K562 (cell line): ENCODE results near the gene PLSCR5. TPM values are rescaled to one million over a fixed set of nuclear protein-coding genes. Genes with fewer than 3 reads are reported as not detected.
A peak's percentile ranks its signal among the peaks of the same experiment; 100 is the strongest.

Experiments used
- ATF3 ChIP-seq, 2 experiments: fragments of 450-650 bp in 1 of 2; sonication (generic) in 1 of 2; formaldehyde crosslinking in 1 of 2; IDR thresholded peaks in 1 of 2; conservative IDR thresholded peaks in 1 of 2; 2 replicates each; pipeline versions ENCODE4 v1.6.1 to v1.8.1; 2016 to 2023; ENCODE audit warnings: mild to moderate bottlenecking in 2 of 2, moderate library complexity in 2 of 2, inconsistent platforms in 1 of 2, missing genetic modification reagents in 1 of 2
- CHD2 ChIP-seq: IDR thresholded peaks from 2 replicates; pipeline ENCODE4 v1.6.1; 2011; ENCODE audit warnings: low read depth, low read length
- FOXJ3 ChIP-seq: sonication (generic); formaldehyde crosslinking; IDR thresholded peaks from 2 replicates; pipeline ENCODE4 v1.4.0; 2020; ENCODE audit warnings: mild to moderate bottlenecking, missing genetic modification reagents
- MXI1 ChIP-seq: IDR thresholded peaks from 2 replicates; pipeline ENCODE4 v1.6.1; 2011; ENCODE audit warnings: low read depth, mild to moderate bottlenecking, improper control_type of control experiment, low read length
- NKRF ChIP-seq: fragments of 450-650 bp; IDR thresholded peaks from 2 replicates; pipeline ENCODE4 v1.6.1; 2016; ENCODE audit warnings: borderline replicate concordance
- PREB ChIP-seq: sonication (generic); formaldehyde crosslinking; IDR thresholded peaks from 2 replicates; pipeline ENCODE4 v1.8.1; 2023; ENCODE audit warnings: mild to moderate bottlenecking, missing genetic modification reagents
- RCOR1 ChIP-seq, 2 experiments: IDR thresholded peaks; 2 replicates each; pipeline ENCODE4 v1.6.1; 2012; ENCODE audit warnings: low read depth in 2 of 2, low read length in 2 of 2, borderline replicate concordance in 1 of 2, improper control_type of control experiment in 1 of 2
- STAT5B ChIP-seq: fragments of 250-450 bp; sonication (Bioruptor Pico); IDR thresholded peaks from 2 replicates; pipeline ENCODE4 v1.8.0; 2021; ENCODE audit warnings: mild to moderate bottlenecking, inconsistent platforms
- ZNF239 ChIP-seq: fragments of 250-450 bp; sonication (Bioruptor Pico); IDR thresholded peaks from 2 replicates; pipeline ENCODE4 v1.4.0; 2020; ENCODE audit warnings: mild to moderate bottlenecking
- ZNF384 ChIP-seq: IDR thresholded peaks from 2 replicates; pipeline ENCODE4 v1.6.1; 2012; ENCODE audit warnings: low read depth, low read length, improper control_type of control experiment
- ZNF408 ChIP-seq: fragments of 250-450 bp; sonication (Bioruptor Pico); IDR thresholded peaks from 2 replicates; pipeline ENCODE4 v1.4.0; 2020; ENCODE audit warnings: low read depth, mild to moderate bottlenecking, moderate library complexity
- ZNF589 ChIP-seq: fragments of 200-800 bp; sonication (Bioruptor generic); IDR thresholded peaks from 2 replicates; pipeline ENCODE4 v1.6.1; 2016; ENCODE audit warnings: low read depth, missing genetic modification characterization, missing compliant biosample characterization
- polyA plus RNA-seq, 8 experiments: library from polyadenylated mRNA; depleted of rRNA in 4 of 8; stranded (reverse) in 5 of 8; unstranded in 3 of 8; fragments of >200 nt; fragmentation: Nextera tagmentation in 2 of 8; fragmentation: Illumina TruSeq in 1 of 8; extraction: Ambion mirVana in 2 of 8; extraction: Trizol in 1 of 8; gene quantifications; 2 replicates each; pipeline versions ENCODE4 v1.2.1 to v1.2.3, GENCODE V29; 2011 to 2014; ENCODE audit warnings: inconsistent platforms in 1 of 8, missing spikeins in 1 of 8
- total RNA-seq, 7 experiments: library from RNA; depleted of rRNA in 6 of 7; stranded (reverse); fragments of >200 nt in 6 of 7; fragmentation: Illumina TruSeq in 2 of 7; extraction: Trizol in 2 of 7; gene quantifications; 2 replicates each; pipeline versions ENCODE4 v1.2.1 to v1.2.3, GENCODE V29; 2011 to 2021; ENCODE audit warnings: low replicate concordance in 1 of 7
- TF ChIP-seq, protein P1 (sequence below), 3 experiments: fragments of 200-800 bp in 1 of 3; sonication (Bioruptor generic) in 1 of 3; sonication (generic) in 1 of 3; formaldehyde crosslinking in 1 of 3; IDR thresholded peaks; 2 replicates each; pipeline versions ENCODE4 v1.6.1 to v1.8.0; 2016 to 2022; ENCODE audit warnings: mild to moderate bottlenecking in 2 of 3, missing compliant biosample characterization in 2 of 3, missing genetic modification characterization in 2 of 3, missing genetic modification reagents in 1 of 3
- TF ChIP-seq, protein P2 (sequence below), 2 experiments: IDR thresholded peaks; 2 replicates each; pipeline ENCODE4 v1.6.1; 2011; ENCODE audit warnings: borderline replicate concordance in 1 of 2, control low read depth in 1 of 2, low read depth in 1 of 2, low read length in 1 of 2, mild to moderate bottlenecking in 1 of 2, mixed read lengths in 1 of 2, moderate library complexity in 1 of 2; ENCODE audit not compliant: insufficient read depth in 1 of 2, insufficient read length in 1 of 2, poor library complexity in 1 of 2, severe bottlenecking in 1 of 2; ENCODE audit errors: extremely low read depth in 1 of 2
- TF ChIP-seq, protein P3 (sequence below): fragments of 250-450 bp; sonication (Bioruptor Pico); IDR thresholded peaks from 2 replicates; pipeline ENCODE4 v1.4.0; 2020; ENCODE audit warnings: mild to moderate bottlenecking, moderate library complexity, borderline replicate concordance
- TF ChIP-seq, protein P4 (sequence below): fragments of 250-450 bp; sonication (Bioruptor Pico); IDR thresholded peaks from 2 replicates; pipeline ENCODE4 v1.6.1; 2021; ENCODE audit warnings: mild to moderate bottlenecking

The PLSCR5 gene
- total and polyA plus RNA-seq, 9 of the 15 experiments (the other 6 are each of a cell fraction or from before 2014, with no cell fraction given), result not detected

DNA sequence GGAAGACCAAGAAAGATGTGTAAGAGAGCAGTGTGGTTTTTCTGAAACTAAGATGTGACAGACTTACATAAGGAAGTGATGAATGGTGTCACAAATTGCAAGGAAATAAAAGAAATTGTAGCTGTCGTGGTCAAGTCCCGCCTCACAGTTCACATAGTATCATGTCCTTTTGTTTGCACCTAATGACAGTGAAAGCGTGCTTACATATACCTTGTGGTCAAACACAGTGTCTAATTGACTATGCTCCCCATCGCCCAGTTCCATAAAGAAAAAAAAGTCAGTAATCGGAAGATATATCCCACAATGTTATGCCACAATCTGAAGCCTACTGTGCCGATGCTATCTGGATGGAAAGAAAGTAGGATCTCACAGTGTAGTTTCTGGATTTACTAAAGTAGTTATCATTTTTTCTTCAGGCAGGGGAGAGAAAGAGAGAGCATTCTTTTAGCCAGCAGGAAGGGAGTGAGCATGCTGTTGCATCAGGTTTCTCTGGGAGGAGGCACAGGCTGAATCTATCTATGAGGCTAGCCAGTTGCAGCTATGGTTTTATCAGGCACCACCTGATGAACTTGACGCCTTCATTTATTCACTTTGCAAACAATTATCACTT is 50.9 kb downstream of the PLSCR5 start (continued):
- TF ChIP-seq, protein P1, sequence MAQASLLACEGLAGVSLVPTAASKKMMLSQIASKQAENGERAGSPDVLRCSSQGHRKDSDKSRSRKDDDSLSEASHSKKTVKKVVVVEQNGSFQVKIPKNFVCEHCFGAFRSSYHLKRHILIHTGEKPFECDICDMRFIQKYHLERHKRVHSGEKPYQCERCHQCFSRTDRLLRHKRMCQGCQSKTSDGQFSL (CRISPR knock-in tag; IDR thresholded peaks at IDR 0.05), result no peak
- TF ChIP-seq, protein P1 (tag; IDR thresholded peaks at IDR 0.05), result no peak
- TF ChIP-seq ATF3 (IDR thresholded peaks at IDR 0.05) (peak; percentile 83), ATF3 (CRISPR knock-in tag; conservative IDR thresholded peaks at IDR 0.05) (no peak), PREB (CRISPR knock-in tag) (no peak), RCOR1 (IDR thresholded peaks at IDR 0.05; ENCODE audit: borderline replicate concordance in 1 of 2, low read depth in 2 of 2, low read length in 2 of 2) (peak in 1 of 2 experiments; percentile 46; a peak in 1 of 4 replicates), NKRF (no peak), STAT5B (no peak), ZNF239 (CRISPR knock-in tag) (no peak; the same call in 1 of the 2 replicates), ZNF408 (CRISPR knock-in tag) (no peak), ZNF589 (CRISPR knock-in tag) (peak; percentile 60), FOXJ3 (CRISPR knock-in tag) (no peak), MXI1 (no peak), ZNF384 (no peak), CHD2 (no peak)
- TF ChIP-seq, protein P2, sequence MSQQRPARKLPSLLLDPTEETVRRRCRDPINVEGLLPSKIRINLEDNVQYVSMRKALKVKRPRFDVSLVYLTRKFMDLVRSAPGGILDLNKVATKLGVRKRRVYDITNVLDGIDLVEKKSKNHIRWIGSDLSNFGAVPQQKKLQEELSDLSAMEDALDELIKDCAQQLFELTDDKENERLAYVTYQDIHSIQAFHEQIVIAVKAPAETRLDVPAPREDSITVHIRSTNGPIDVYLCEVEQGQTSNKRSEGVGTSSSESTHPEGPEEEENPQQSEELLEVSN (IDR thresholded peaks at IDR 0.05; ENCODE audit: borderline replicate concordance in 1 of 2, extremely low read depth in 1 of 2, insufficient read depth in 1 of 2, insufficient read length in 1 of 2, low read depth in 1 of 2, low read length in 1 of 2, poor library complexity in 1 of 2, severe bottlenecking in 1 of 2), result peak; percentile 16 to 49
- TF ChIP-seq, protein P3, sequence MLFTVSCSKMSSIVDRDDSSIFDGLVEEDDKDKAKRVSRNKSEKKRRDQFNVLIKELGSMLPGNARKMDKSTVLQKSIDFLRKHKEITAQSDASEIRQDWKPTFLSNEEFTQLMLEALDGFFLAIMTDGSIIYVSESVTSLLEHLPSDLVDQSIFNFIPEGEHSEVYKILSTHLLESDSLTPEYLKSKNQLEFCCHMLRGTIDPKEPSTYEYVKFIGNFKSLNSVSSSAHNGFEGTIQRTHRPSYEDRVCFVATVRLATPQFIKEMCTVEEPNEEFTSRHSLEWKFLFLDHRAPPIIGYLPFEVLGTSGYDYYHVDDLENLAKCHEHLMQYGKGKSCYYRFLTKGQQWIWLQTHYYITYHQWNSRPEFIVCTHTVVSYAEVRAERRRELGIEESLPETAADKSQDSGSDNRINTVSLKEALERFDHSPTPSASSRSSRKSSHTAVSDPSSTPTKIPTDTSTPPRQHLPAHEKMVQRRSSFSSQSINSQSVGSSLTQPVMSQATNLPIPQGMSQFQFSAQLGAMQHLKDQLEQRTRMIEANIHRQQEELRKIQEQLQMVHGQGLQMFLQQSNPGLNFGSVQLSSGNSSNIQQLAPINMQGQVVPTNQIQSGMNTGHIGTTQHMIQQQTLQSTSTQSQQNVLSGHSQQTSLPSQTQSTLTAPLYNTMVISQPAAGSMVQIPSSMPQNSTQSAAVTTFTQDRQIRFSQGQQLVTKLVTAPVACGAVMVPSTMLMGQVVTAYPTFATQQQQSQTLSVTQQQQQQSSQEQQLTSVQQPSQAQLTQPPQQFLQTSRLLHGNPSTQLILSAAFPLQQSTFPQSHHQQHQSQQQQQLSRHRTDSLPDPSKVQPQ (CRISPR knock-in tag), result no peak
- TF ChIP-seq, protein P4, sequence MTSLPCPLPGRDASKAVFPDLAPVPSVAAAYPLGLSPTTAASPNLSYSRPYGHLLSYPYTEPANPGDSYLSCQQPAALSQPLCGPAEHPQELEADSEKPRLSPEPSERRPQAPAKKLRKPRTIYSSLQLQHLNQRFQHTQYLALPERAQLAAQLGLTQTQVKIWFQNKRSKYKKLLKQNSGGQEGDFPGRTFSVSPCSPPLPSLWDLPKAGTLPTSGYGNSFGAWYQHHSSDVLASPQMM (CRISPR knock-in tag), result no peak
